Measurements from ENCODE around the gene GP1BA. TPM values are rescaled to one million over a fixed set of nuclear protein-coding genes. Genes with fewer than 3 reads are reported as not detected.
A peak's percentile ranks its signal among the peaks of the same experiment; 100 is the strongest.

GP1BA gene
- total RNA-seq, 1 donor from 2014 or later: 0.22 TPM

DNA sequence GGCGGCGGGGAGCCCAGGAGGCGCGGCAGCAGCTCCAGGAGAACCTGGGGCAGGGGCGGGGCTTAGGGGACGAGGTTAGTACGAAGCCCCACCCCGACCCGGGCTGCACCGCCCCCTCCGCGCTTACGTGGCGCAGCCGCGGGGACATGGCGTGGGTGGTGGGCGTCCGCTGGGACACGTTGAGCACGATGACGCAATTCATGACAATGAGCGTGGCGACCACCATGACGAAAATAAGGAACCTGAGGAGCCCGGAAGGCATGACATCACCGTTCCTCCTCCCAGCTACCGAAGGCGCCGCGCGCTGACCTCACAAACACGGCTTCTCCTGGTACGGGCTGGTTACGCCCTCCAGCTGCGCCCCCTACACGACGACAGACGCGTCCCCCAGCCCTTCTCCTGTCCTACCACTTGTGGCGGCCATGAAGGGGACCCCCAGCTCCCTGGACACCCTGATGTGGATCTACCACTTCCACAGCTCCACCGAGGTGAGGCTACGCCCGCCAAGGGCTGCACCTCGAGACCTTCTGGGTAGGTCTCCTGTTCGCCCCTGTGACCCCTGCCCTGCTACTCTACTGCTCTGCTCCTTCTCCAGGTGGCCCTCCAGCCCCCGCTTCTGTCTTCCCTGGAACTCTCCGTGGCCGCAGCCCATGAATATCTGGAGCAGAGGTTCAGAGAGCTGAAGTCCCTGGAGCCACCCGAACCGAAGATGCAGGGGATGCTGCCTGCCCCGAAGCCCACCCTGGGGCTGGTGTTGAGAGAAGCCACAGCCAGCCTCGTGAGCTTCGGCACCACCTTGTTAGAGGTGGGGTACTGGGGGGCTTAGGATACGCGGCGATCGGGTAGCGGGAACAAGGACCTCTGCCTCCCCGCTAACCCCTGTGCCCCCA lies 32.5 kb upstream of the GP1BA start, which contains the start of gene C17orf107:
Gene C17orf107, plus strand, starts transcription at position 196 of the 890 bp plus-strand sequence. Its CDS starts 227 bp downstream, at position 423.
- Histone ChIP-seq H3K36me3 (peaks cover 24% of the 10 kb centered on the region), H3K4me3 (peak within 1 kb of the TSS; percentile 67), H3K27ac (replicated peaks) (peak within 1 kb of the TSS; percentile 27), H3K9me3 (replicated peaks) (no peaks in the 10 kb centered on the region), H3K27me3 (ENCODE audit: low read depth) (peaks cover 39% of the 10 kb centered on the region), H3K4me1 (peaks cover 44% of the 10 kb centered on the region)
- intact Hi-C loops (cut with micrococcal nuclease): no loop called here
- peak; percentile 82 for DNase-seq
- TF ChIP-seq, protein P1, sequence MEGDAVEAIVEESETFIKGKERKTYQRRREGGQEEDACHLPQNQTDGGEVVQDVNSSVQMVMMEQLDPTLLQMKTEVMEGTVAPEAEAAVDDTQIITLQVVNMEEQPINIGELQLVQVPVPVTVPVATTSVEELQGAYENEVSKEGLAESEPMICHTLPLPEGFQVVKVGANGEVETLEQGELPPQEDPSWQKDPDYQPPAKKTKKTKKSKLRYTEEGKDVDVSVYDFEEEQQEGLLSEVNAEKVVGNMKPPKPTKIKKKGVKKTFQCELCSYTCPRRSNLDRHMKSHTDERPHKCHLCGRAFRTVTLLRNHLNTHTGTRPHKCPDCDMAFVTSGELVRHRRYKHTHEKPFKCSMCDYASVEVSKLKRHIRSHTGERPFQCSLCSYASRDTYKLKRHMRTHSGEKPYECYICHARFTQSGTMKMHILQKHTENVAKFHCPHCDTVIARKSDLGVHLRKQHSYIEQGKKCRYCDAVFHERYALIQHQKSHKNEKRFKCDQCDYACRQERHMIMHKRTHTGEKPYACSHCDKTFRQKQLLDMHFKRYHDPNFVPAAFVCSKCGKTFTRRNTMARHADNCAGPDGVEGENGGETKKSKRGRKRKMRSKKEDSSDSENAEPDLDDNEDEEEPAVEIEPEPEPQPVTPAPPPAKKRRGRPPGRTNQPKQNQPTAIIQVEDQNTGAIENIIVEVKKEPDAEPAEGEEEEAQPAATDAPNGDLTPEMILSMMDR (IDR thresholded peaks at IDR 0.05; ENCODE audit: borderline replicate concordance): no peak

DNA sequence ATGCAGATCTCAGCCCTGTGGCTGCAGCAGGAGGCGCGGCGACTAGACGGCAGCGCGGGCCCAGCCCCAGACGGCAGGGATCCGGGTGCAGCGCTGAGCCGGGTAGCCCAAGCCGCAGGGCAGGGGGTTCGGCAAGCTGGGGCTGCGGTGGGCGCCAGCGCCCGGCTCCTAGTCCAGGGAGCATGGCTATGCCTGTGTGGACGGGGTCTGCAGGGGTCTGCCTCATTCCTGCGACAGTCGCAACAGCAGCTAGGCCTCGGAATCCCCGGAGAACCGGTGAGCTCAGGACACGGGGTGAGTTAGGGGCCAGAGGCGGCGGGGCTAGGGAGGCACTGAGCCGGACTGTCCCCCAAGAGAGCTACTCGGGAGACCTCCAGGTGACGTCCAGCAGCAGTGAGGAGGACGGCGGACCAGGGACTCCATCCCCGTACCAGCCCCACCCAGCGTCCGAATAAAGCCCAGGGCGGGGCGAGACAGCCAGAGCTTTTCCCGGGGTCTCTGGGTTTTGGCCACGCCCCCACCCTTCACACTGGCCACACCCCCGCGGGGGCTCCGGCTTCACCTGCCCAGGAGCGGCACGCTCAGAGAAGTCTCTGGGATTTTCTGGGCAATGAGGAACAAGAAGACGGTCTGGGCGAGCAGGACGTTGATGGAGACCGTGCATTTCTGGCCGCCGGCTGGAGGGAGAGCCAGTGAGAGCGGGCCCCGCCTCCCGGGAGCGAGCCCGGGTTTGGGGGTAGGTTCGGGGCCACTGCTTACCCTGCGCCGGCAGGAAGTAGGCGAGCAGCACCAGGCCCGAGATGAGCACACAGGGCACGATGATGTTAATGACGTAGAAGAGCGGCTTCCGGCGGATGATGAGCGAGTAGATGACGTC lies 31.6 kb upstream of the GP1BA start:
- DNase-seq: no peak
- intact Hi-C loops (cut with micrococcal nuclease): no loop called here
- H3K4me3 ChIP-seq: peak overlapping the region; percentile 67
- no peaks in the 10 kb centered on the region for H3K9me3 ChIP-seq (replicated peaks)
- H3K27me3 ChIP-seq (ENCODE audit: low read depth): peaks cover 39% of the 10 kb centered on the region
- no peak overlapping the region for H3K27ac ChIP-seq (replicated peaks)
- H3K36me3 ChIP-seq: peaks cover 15% of the 10 kb centered on the region
- TF ChIP-seq, protein P1 (IDR thresholded peaks at IDR 0.05; ENCODE audit: borderline replicate concordance): no peak
- peaks cover 44% of the 10 kb centered on the region for H3K4me1 ChIP-seq

DNA sequence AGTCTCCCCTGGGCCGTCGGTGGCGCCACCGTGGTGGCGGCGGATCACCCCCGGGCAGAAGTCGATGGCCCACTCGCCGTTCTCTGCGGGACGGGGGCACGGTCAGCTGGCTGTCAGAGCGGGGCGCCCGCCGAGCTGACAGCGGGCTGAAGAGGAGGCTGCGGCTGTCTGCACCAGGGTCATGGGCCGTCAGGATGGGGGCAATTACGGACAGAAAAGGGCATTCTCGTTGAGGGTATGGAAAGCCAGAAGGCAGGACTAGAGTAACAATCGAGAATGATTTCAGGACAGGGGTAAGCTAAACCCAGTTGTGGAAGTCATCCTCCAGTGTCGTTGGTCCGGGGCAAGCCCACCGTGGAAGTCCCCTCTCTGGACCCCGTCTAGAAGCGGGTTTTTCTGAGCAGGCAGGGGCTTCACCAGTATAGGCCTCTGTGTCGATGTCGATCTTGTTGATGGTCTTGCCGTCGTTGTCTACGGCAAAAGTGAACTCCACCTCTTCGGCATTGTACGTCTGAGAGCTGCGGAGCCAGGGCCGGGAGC lies 30.9 kb upstream of the GP1BA start:
- intact Hi-C loops (cut with micrococcal nuclease): no loop called here
- peak overlapping the region; percentile 68 for H3K27ac ChIP-seq (replicated peaks)
- TF ChIP-seq, protein P1 (IDR thresholded peaks at IDR 0.05; ENCODE audit: borderline replicate concordance): no peak

DNA sequence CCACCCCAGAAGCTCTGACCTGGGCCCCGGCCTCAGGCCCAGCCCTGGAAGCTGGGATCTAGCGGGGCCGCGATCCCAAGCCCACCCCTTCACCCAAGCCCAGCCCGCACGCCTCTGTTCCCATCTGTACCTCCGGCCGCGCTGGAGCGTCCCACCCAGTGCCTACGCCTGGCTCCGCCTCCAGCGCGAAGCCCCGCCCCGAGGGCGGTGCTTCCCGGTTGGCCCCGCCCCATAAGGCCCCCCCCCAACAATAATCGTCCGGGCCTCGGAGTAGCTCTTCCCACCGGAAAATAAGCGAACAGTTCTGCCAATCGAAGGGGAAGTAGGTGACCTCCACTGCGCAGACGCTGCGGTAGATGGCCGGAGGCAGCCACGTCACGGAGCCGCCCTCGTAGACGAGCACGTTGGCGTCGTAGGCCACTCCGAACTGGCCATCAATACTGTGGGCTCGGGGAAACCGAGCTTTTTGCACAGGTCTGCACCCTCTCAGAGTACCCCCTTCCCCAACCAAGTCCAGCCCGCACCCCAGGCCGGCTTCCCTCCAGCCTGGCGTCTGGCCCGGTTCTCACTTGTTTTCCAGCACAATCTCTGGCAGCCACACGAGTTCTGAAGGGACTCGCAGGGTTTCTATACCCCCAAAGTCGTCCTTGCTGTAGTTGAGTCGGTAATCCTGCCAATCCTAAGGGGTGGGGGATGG lies 30.3 kb upstream of the GP1BA start:
- peak overlapping the region; percentile 68 for H3K27ac ChIP-seq (replicated peaks)
- peak; percentile 61 for DNase-seq
- H3K4me1 ChIP-seq: peaks cover 44% of the 10 kb centered on the region
- no peaks in the 10 kb centered on the region for H3K9me3 ChIP-seq (replicated peaks)
- H3K36me3 ChIP-seq: peaks cover 2% of the 10 kb centered on the region
- TF ChIP-seq, protein P1 (IDR thresholded peaks at IDR 0.05; ENCODE audit: borderline replicate concordance): no peak
- peaks cover 39% of the 10 kb centered on the region for H3K27me3 ChIP-seq (ENCODE audit: low read depth)
- intact Hi-C loops (cut with micrococcal nuclease): no loop called here
- H3K4me3 ChIP-seq: peak overlapping the region; percentile 67

More for the DNA sequence above, 30.9 kb upstream of the GP1BA start:
- H3K9me3 ChIP-seq (replicated peaks): no peaks in the 10 kb centered on the region
- peak overlapping the region; percentile 67 for H3K4me3 ChIP-seq
- peaks cover 8% of the 10 kb centered on the region for H3K36me3 ChIP-seq
- peaks cover 44% of the 10 kb centered on the region for H3K4me1 ChIP-seq
- DNase-seq: no peak
- H3K27me3 ChIP-seq (ENCODE audit: low read depth): peaks cover 39% of the 10 kb centered on the region

Data from left ventricle myocardium inferior (tissue), 1 donor.